Endothelial cell of umbilical vein (primary cell): ENCODE data around the gene SMAD6.

Experiments used
- CTCF ChIP-seq, 2 donors: IDR thresholded peaks; 1 replicate in 1 of 2; 2 replicates in 1 of 2; pipeline ENCODE4 v1.5.1; 2011; ENCODE audit warnings: low read length in 2 of 2, mild to moderate bottlenecking in 2 of 2, moderate library complexity in 2 of 2, control low read depth in 1 of 2, inconsistent platforms in 1 of 2, low read depth in 1 of 2; ENCODE audit not compliant: insufficient read depth in 1 of 2; ENCODE audit errors: extremely low read depth in 1 of 2
- MAX ChIP-seq: IDR thresholded peaks from 2 replicates; pipeline ENCODE4 v1.6.1; 2011; ENCODE audit not compliant: insufficient read depth, insufficient read length

- TF ChIP-seq CTCF (IDR thresholded peaks at IDR 0.05; ENCODE audit: extremely low read depth in 1 of 2, insufficient read depth in 1 of 2, low read depth in 1 of 2, low read length in 2 of 2), result no peak
- no peak for TF ChIP-seq MAX
Measured at GRCh38 chr15:66685638-66686150, 16.3 kb upstream of the SMAD6 start.
